ENCODE measurements around the gene SNAI1.

SNAI1 gene

GRCh38 chr20:50015993-50016770 lies 33.4 kb downstream of the SNAI1 start:
- no peak for TF ChIP-seq CTCF (conservative IDR thresholded peaks at IDR 0.05; ENCODE audit: low read depth, low read length)
- peak; percentile 40 for DNase-seq (ENCODE audit: low read depth)
- no peak overlapping the region for H3K4me3 ChIP-seq (ENCODE audit: low read length)

- no peak overlapping the region for H3K4me3 ChIP-seq (ENCODE audit: low read length)
- DNase-seq (ENCODE audit: low read depth), result no peak
- TF ChIP-seq CTCF (conservative IDR thresholded peaks at IDR 0.05; ENCODE audit: low read depth, low read length), result no peak
These were observed 34.4 kb downstream of the SNAI1 start for GRCh38 chr20:50017160-50017559.

- no peak for DNase-seq (ENCODE audit: low read depth)
- H3K4me3 ChIP-seq (ENCODE audit: low read length), result no peak overlapping the region
- TF ChIP-seq CTCF (conservative IDR thresholded peaks at IDR 0.05; ENCODE audit: low read depth, low read length), result no peak
These were observed 34.9 kb downstream of the SNAI1 start for GRCh38 chr20:50017576-50018248.

GRCh38 chr20:50019466-50020256 lies 36.9 kb downstream of the SNAI1 start:
- DNase-seq (ENCODE audit: low read depth), result no peak
- no peak for TF ChIP-seq CTCF (conservative IDR thresholded peaks at IDR 0.05; ENCODE audit: low read depth, low read length)
- no peak overlapping the region for H3K4me3 ChIP-seq (ENCODE audit: low read length)

- no peak for TF ChIP-seq CTCF (conservative IDR thresholded peaks at IDR 0.05; ENCODE audit: low read depth, low read length)
- no peak overlapping the region for H3K4me3 ChIP-seq (ENCODE audit: low read length)
- DNase-seq (ENCODE audit: low read depth), result no peak
These were observed 37.5 kb downstream of the SNAI1 start for GRCh38 chr20:50020288-50020687.

GRCh38 chr20:50022676-50023075 lies 39.9 kb downstream of the SNAI1 start:
- H3K4me3 ChIP-seq (ENCODE audit: low read length), result no peak overlapping the region
- no peak for DNase-seq (ENCODE audit: low read depth)
- no peak for TF ChIP-seq CTCF (conservative IDR thresholded peaks at IDR 0.05; ENCODE audit: low read depth, low read length)

Data from retinal pigment epithelial cell (primary cell).